CD4-positive, alpha-beta T cell treated with Interleukin-12 subunit alpha and Interleukin-12 subunit beta, for 1 hour (primary cell): ENCODE results near the gene KHDRBS1.
"Not testable (repeated sequence)": the region's sequence is repeated elsewhere in the genome, so short reads cannot be mapped to it uniquely, and the experiment has no call there.

ENCODE experiments used
- DNase-seq: peaks from one replicate; pipeline ENCODE4 v3.0.0-alpha.2; 2020

Gene KHDRBS1

DNA sequence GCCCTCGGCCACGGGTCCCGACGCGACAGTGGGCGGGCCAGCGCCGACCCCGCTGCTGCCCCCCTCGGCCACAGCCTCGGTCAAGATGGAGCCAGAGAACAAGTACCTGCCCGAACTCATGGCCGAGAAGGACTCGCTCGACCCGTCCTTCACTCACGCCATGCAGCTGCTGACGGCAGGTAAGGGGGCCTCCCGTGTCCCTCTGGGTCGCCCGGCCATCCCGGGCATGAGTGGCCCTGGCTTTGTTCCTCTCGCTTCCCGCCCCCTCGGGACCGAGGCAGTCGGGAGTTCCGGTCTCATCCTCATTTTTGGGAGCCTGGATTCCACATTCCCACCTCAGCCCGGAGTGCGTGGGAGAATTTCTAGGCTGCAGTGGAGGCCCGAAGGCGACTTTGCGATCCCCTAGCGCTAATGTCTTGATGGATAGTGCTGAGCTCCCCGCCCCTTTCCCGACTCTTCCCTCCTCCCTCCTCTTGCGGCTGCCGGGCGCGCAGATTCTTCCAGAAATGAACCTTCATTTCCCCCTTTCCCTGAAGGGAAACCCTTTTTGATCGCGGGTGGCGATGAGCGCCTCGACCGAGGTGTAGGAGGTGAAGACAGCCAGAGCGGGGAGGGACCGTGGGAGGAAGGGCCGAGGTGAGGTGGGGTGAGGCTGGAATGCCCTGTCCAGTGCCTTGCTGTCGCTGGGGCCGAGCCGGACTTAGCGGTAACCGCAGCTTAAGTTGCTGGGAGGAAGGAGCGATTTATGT is 705 bp downstream of the KHDRBS1 start:
- DNase-seq, result peak; percentile 22

- DNase-seq, result peak; percentile 26
Measured at GRCh38 chr1:32014948-32015273, 1.2 kb downstream of the KHDRBS1 start.

DNA sequence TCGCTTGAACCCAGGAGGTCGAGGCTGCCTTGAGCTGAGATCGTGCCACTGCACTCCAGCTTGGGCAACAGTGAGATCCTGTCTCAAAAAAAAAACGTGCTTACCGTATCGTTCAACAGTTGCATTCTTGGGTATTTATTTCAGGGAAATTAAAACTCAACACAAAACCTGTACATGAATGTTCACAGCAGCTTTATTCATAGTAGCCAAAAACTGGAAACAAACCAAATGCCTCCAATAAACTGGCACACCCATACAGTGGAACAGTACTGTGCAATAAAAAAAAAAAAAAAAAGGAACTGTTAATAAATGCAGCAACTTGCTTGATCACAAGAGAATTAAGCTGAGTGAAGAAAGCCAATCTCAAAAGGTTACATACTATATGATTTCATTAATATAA is 6.7 kb downstream of the KHDRBS1 start:
- no peak for DNase-seq

- not testable (repeated sequence) for DNase-seq
Measured at GRCh38 chr1:32021574-32022018, 7.9 kb downstream of the KHDRBS1 start.

- no peak for DNase-seq
Measured at GRCh38 chr1:32023351-32023750, 9.7 kb downstream of the KHDRBS1 start.

DNA sequence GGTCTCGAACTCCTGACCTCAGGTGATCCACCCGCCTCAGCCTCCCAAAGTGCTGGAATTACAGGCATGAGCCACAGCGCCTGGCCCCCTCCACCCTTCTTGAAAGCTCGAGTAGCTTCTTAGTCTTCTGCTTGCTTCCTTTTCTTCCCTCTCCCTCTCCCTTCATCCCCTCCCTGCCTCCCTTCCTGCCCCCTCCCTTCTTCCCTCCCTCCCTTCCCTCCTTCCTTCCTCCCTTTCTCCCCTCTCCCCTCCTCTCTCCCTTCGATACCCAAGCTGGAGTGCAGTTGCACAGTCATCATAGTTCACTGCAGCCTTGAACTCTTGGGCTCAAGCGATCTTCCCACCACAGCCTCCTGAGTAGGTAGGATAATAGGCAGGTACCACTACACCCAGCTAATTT is 11.8 kb downstream of the KHDRBS1 start:
- no peak for DNase-seq

- no peak for DNase-seq
Measured at GRCh38 chr1:32028746-32029145, 15.1 kb downstream of the KHDRBS1 start.

GRCh38 chr1:32031578-32032274 is 18.1 kb downstream of the KHDRBS1 start:
- no peak for DNase-seq

DNA sequence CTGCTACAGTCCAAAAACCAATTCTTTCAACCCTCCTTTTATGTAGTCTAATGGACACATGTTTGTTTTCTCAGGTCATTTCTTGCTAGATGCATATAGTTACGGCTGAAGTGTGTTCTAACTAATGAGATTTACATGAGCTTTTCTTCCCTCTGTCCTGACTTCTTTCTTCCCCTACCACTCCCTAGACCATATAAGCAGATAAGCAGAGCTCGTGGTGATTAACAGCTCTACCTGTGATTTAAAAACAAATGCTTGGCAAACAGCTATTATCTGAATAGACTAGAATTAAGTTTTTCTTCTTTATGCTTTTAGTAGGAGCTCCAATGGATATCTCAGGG is 18.6 kb downstream of the KHDRBS1 start:
- no peak for DNase-seq

DNA sequence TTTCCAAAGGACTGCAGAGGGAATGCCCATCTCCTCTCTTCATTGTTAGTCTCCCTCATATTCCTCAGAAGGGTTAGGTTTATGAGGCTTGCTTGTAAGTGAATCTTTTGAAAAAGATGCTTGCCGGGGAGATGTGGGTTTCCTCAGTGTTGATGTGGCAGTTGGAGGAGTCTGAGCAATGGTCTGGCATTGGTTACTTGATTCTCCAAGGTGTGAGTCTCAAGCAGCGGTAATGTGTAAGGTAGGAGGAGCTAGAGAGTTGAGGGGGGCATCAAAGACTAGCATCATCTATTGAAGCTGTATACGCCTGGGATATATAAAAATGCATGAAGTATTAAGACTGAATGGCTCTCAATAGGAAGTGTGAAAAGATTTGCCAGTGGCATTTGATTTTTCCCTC is 21.5 kb downstream of the KHDRBS1 start:
- no peak for DNase-seq

DNA sequence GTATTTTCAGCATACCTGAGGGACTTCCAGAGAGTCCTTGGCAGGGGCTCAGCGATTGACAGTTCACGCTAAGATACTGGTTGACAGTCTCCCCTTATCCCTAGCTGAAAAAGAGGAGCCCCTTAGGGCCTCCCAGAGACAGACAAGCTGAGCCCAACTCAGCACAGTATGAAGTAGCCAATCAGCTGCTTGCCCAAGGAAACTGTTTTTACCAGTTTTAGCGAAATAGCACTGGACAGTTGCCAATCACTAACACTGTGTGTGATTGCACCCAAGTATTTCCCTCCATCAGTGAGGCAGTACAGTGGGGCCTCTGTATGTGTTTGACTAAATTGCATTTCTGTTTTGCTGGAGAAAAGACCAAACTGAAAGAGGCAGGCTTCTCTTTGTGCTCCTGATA is 27.0 kb downstream of the KHDRBS1 start:
- no peak for DNase-seq

- DNase-seq, result no peak
Measured at GRCh38 chr1:32042330-32042729, 28.7 kb downstream of the KHDRBS1 start.

- DNase-seq, result no peak
Measured at GRCh38 chr1:32044234-32044633, 30.6 kb downstream of the KHDRBS1 start.

GRCh38 chr1:32045772-32046171 is 32.1 kb downstream of the KHDRBS1 start:
- DNase-seq, result no peak

DNA sequence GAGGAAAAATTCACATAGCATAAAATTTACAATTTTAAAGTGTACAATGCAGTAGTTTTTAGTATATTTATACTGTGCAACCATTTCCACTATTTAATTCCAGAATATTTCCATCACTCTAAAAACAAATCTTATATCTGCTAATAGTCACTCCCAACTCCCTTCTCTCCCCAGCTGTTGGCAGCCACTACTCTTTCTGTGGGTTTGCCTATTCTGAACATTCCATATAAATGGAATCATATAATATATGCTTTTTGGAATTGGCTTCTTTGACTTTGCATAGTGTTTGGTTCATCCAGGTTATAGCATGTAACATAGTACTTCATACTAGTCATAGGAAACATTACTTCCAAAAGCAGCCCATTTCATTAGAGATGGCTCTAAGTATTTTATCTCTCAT is 34.0 kb downstream of the KHDRBS1 start:
- DNase-seq, result no peak

DNA sequence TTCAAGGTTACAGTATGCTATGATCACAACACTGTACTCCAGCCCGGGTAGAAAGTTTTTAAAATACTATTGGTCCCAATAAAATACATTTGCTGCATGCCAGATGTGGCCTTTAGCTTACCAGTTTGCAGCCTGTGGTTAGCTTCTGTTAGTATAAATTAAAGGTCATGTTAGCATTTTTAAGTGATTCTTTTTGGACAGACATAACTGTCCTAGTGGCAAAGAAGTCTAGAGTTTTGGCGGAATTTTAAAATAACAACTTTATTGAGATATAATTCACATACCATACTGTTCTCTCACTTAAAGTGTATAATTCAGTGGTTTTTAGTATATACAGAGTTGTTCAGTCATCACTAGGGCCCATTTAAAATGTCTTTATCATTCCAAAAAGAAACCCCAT is 34.8 kb downstream of the KHDRBS1 start:
- DNase-seq, result no peak

DNA sequence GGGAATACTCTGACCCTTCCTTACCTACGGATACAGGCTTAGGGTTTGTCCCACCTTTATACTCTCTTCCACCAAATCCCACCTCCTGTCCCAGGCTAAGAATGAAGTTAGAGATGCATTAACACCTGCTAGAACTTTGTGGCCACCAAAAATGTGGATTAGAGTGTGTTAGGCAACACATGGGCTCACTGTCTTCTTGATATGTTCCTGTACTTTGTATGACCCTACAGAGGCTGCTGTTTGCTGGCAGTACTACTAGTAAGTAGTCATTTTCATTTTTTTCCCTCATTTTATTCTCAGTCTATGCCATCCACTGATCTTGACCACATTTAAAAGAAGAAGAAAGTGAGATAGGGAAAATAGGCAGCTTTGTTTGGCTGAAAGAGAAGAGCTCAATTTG is 38.0 kb downstream of the KHDRBS1 start:
- DNase-seq, result no peak

DNA sequence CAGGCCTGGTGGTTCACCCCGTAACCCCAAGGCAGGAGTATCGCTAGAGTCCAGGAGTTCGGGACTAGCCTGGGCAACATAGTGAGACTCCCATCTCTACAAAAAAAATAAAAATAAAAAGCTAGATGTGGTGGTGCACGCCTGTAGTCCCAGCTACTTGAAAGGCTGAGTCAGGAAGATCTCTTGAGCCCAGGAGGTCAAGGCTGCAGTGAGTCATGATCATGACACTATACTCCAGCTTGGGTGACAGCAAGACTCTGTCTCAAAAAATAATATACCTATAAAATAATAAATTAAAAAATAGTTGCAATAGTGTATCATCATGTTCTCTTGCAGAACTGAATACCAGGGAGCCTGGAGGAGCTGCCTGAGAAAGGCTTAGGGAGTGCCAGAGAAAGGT is 39.2 kb downstream of the KHDRBS1 start:
- DNase-seq, result no peak

GRCh38 chr1:32055416-32055815 is 41.7 kb downstream of the KHDRBS1 start:
- DNase-seq, result no peak

GRCh38 chr1:32056598-32056997 is 42.9 kb downstream of the KHDRBS1 start:
- no peak for DNase-seq

DNA sequence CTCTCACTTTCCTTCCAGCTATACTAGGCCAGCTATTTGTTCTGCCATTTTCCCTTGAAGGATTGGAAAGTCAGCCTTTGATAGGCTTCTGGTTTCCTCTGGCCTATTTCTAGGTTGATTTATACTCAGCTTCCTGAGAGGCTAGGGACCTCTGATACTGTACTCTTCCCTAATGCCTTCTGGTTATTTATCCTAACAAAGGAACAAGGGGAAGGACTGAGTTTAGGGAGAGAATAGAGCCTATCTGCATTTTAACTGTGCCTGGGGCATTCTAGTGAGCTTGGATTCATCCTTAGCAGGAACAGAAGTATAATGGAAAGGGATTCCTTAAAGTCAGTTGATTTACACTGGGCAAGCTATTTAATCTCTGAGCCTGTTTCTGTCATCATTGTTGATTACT is 47.2 kb downstream of the KHDRBS1 start:
- DNase-seq, result no peak

GRCh38 chr1:32062867-32063230 is 49.2 kb downstream of the KHDRBS1 start:
- no peak for DNase-seq

DNA sequence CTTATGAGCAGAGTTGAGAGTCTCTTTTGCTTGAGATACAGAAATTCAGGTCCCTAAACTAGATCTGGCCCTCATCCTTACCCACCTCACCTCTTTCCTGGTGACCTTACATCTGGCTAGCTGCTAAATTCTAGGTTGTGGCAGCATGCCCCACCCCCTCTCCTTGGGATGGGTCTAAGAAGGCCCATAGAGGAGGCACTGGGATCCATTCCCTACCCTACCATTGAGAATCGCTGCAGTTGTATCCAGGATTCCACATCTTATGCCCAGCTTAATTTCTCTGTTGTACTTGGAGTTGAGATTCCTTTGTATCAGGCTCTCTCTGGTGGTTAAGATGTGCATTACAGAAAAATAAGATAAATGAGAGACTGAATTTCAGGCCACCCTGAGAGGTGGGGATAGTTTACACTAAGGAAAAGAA is 49.6 kb downstream of the KHDRBS1 start:
- peak; percentile 47 for DNase-seq

- not testable (repeated sequence) for DNase-seq
Measured at GRCh38 chr1:32065613-32066488, 52.2 kb downstream of the KHDRBS1 start.
